ENCODE data around the gene TSPOAP1.

TSPOAP1 gene

GRCh38 chr17:58368860-58369213 is 40.2 kb upstream of the TSPOAP1 start:
- H3K4me3 ChIP-seq (ENCODE audit: low read depth, low read length), result no peak overlapping the region
- DNase-seq (ENCODE audit: low read depth), result no peak

GRCh38 chr17:58367461-58367860 is 38.9 kb upstream of the TSPOAP1 start:
- no peak overlapping the region for H3K4me3 ChIP-seq (ENCODE audit: low read depth, low read length)
- TF ChIP-seq CTCF (IDR thresholded peaks at IDR 0.05; ENCODE audit: insufficient read depth, low read depth, low read length, missing control alignments), result no peak
- no peak for DNase-seq (ENCODE audit: low read depth)

More at GRCh38 chr17:58368860-58369213, 40.2 kb upstream of the TSPOAP1 start:
- no peak for TF ChIP-seq CTCF (IDR thresholded peaks at IDR 0.05; ENCODE audit: insufficient read depth, low read depth, low read length, missing control alignments)

- H3K4me3 ChIP-seq (ENCODE audit: low read depth, low read length), result no peak overlapping the region
- DNase-seq (ENCODE audit: low read depth), result no peak
- no peak for TF ChIP-seq CTCF (IDR thresholded peaks at IDR 0.05; ENCODE audit: insufficient read depth, low read depth, low read length, missing control alignments)
Observed at GRCh38 chr17:58365980-58366595, 37.5 kb upstream of the TSPOAP1 start.

- H3K4me3 ChIP-seq (ENCODE audit: low read depth, low read length), result no peak overlapping the region
- no peak for TF ChIP-seq CTCF (IDR thresholded peaks at IDR 0.05; ENCODE audit: insufficient read depth, low read depth, low read length, missing control alignments)
- DNase-seq (ENCODE audit: low read depth), result no peak
Observed at GRCh38 chr17:58365185-58365979, 36.8 kb upstream of the TSPOAP1 start.

GRCh38 chr17:58364270-58364942 is 35.8 kb upstream of the TSPOAP1 start:
- no peak for DNase-seq (ENCODE audit: low read depth)
- no peak for TF ChIP-seq CTCF (IDR thresholded peaks at IDR 0.05; ENCODE audit: insufficient read depth, low read depth, low read length, missing control alignments)
- no peak overlapping the region for H3K4me3 ChIP-seq (ENCODE audit: low read depth, low read length)

- H3K4me3 ChIP-seq (ENCODE audit: low read depth, low read length), result no peak overlapping the region
- TF ChIP-seq CTCF (IDR thresholded peaks at IDR 0.05; ENCODE audit: insufficient read depth, low read depth, low read length, missing control alignments), result no peak
- no peak for DNase-seq (ENCODE audit: low read depth)
Observed at GRCh38 chr17:58363457-58364185, 35.0 kb upstream of the TSPOAP1 start.
